Prostate gland (tissue), 2 donors: ENCODE data around the gene MIA.

Source experiments
- CTCF ChIP-seq, 4 experiments: fragments of 200-600 bp in 2 of 4; fragments of 450-650 bp in 2 of 4; sonication (generic) in 2 of 4; IDR thresholded peaks; 1 replicate in 3 of 4; 2 replicates in 1 of 4; pipeline ENCODE4 v1.5.1; 2016 to 2019; ENCODE audit warnings: antibody characterized with exemption in 4 of 4, mild to moderate bottlenecking in 2 of 4, moderate library complexity in 2 of 4
- POLR2A ChIP-seq: fragments of 450-650 bp; IDR thresholded peaks from one replicate; pipeline ENCODE4 v1.6.1; 2016; ENCODE audit warnings: antibody characterized with exemption, mild to moderate bottlenecking

- TF ChIP-seq POLR2A = no peak
- no peak for TF ChIP-seq CTCF (IDR thresholded peaks at IDR 0.05)
These were observed 36.4 kb downstream of the MIA start for GRCh38 chr19:40811478-40812341.
